WTC11 (cell line): ENCODE measurements around the gene BRSK2. TPM values are rescaled to one million over a fixed set of nuclear protein-coding genes. Genes with fewer than 3 reads are reported as not detected.

ENCODE experiments used
- ATAC-seq: fragments of 200-7000 bp; cut with Tn5 transposase; 2 replicates; pipeline ENCODE4 v1.10.0; 2021; ENCODE audit warnings: mild to moderate bottlenecking, moderate library complexity
- CTCF ChIA-PET: fragments of 300-600 bp; sonication (Branson Sonifier 250); formaldehyde crosslinking; loops from one replicate; lab custom pipeline; 2021; ENCODE audit warnings: antibody characterized with exemption; lab: Charles Lee
- POLR2A ChIA-PET: fragments of 350-600 bp; sonication (Branson Sonifier 250); formaldehyde crosslinking; loops from one replicate; lab custom pipeline; 2021; ENCODE audit warnings: antibody characterized with exemption; lab: Charles Lee
- DNase-seq: peaks from one replicate; pipeline ENCODE4 v3.0.0; 2021; ENCODE audit warnings: low spot score
- H3K27ac Mint-ChIP-seq: 2 replicates; pipeline ENCODE4 v1.8.0; 2021; ENCODE audit warnings: mixed read lengths
- H3K27me3 Mint-ChIP-seq: 2 replicates; pipeline ENCODE4 v1.8.0; 2021; ENCODE audit warnings: low read depth, mild to moderate bottlenecking, moderate library complexity, mixed read lengths
- H3K36me3 Mint-ChIP-seq: 2 replicates; pipeline ENCODE4 v1.8.0; 2021; ENCODE audit warnings: mixed read lengths
- H3K4me1 Mint-ChIP-seq: 2 replicates; pipeline ENCODE4 v1.8.0; 2022; ENCODE audit warnings: mixed read lengths
- H3K4me3 Mint-ChIP-seq: 2 replicates; pipeline ENCODE4 v1.8.0; 2021; ENCODE audit warnings: mild to moderate bottlenecking, moderate library complexity, mixed read lengths
- H3K9me3 Mint-ChIP-seq: 2 replicates; pipeline ENCODE4 v1.8.0; 2021; ENCODE audit warnings: mixed read lengths
- CTCF ChIP-seq: fragments of 200-600 bp; IDR thresholded peaks from 2 replicates; pipeline ENCODE4 v1.8.0; 2022; ENCODE audit warnings: antibody characterized with exemption
- ESRRA ChIP-seq: sonication (generic); formaldehyde crosslinking; IDR thresholded peaks from 2 replicates; pipeline ENCODE4 v1.8.1; 2022; ENCODE audit warnings: mild to moderate bottlenecking, missing genetic modification reagents, borderline replicate concordance
- ETV6 ChIP-seq: sonication (generic); formaldehyde crosslinking; IDR thresholded peaks from 2 replicates; pipeline ENCODE4 v1.8.1; 2022; ENCODE audit warnings: mild to moderate bottlenecking, missing genetic modification reagents
- FOXP1 ChIP-seq: sonication (generic); formaldehyde crosslinking; IDR thresholded peaks from 2 replicates; pipeline ENCODE4 v1.8.0; 2022; ENCODE audit warnings: missing genetic modification reagents, mild to moderate bottlenecking, moderate library complexity, borderline replicate concordance
- GABPB1 ChIP-seq: sonication (generic); formaldehyde crosslinking; IDR thresholded peaks from 2 replicates; pipeline ENCODE4 v1.8.1; 2023; ENCODE audit warnings: mild to moderate bottlenecking, missing genetic modification reagents
- HMGA2 ChIP-seq: fragments of 250-450 bp; sonication (Bioruptor Pico); IDR thresholded peaks from 2 replicates; pipeline ENCODE4 v1.4.0; 2021; ENCODE audit warnings: mild to moderate bottlenecking, moderate library complexity
- MAX ChIP-seq: sonication (generic); formaldehyde crosslinking; IDR thresholded peaks from 2 replicates; pipeline ENCODE4 v1.8.0; 2022; ENCODE audit warnings: mild to moderate bottlenecking, missing genetic modification reagents
- MXD4 ChIP-seq: fragments of 250-450 bp; sonication (Bioruptor Pico); IDR thresholded peaks from 2 replicates; pipeline ENCODE4 v1.8.0; 2021; ENCODE audit warnings: mild to moderate bottlenecking, moderate library complexity, borderline replicate concordance
- NR2C2 ChIP-seq: sonication (generic); formaldehyde crosslinking; IDR thresholded peaks from 2 replicates; pipeline ENCODE4 v1.8.0; 2022; ENCODE audit warnings: mild to moderate bottlenecking, missing genetic modification reagents
- NR3C1 ChIP-seq: sonication (generic); formaldehyde crosslinking; conservative IDR thresholded peaks from 2 replicates; pipeline ENCODE4 v1.8.1; 2023; ENCODE audit warnings: low read depth, mild to moderate bottlenecking, missing genetic modification reagents
- OVOL2 ChIP-seq: fragments of 250-450 bp; sonication (Bioruptor Pico); IDR thresholded peaks from 2 replicates; pipeline ENCODE4 v1.9.0; 2021; ENCODE audit warnings: mild to moderate bottlenecking, borderline replicate concordance
- RORB ChIP-seq: fragments of 250-450 bp; sonication (Bioruptor Pico); IDR thresholded peaks from 2 replicates; pipeline ENCODE4 v1.9.0; 2021; ENCODE audit warnings: mild to moderate bottlenecking
- ZNF232 ChIP-seq: sonication (generic); formaldehyde crosslinking; IDR thresholded peaks from 2 replicates; pipeline ENCODE4 v1.8.0; 2022; ENCODE audit warnings: mild to moderate bottlenecking, missing genetic modification reagents
- ZNF396 ChIP-seq: fragments of 250-450 bp; sonication (Bioruptor Pico); IDR thresholded peaks from 2 replicates; pipeline ENCODE4 v1.8.0; 2021; ENCODE audit warnings: mild to moderate bottlenecking, moderate library complexity, borderline replicate concordance
- total RNA-seq: library from RNA; stranded (reverse); gene quantifications from 3 replicates; pipeline ENCODE4 v1.2.3, GENCODE V29; 2021
- TF ChIP-seq, protein P1 (sequence below): sonication (generic); formaldehyde crosslinking; conservative IDR thresholded peaks from 2 replicates; pipeline ENCODE4 v1.8.1; 2023; ENCODE audit warnings: mild to moderate bottlenecking, low read depth, missing genetic modification reagents, moderate library complexity
- TF ChIP-seq, protein P2 (sequence below): sonication (generic); formaldehyde crosslinking; IDR thresholded peaks from 2 replicates; pipeline ENCODE4 v1.8.1; 2022; ENCODE audit warnings: low read depth, mild to moderate bottlenecking, moderate library complexity, missing genetic modification reagents, borderline replicate concordance
- TF ChIP-seq, protein P3 (sequence below): sonication (generic); formaldehyde crosslinking; IDR thresholded peaks from 2 replicates; pipeline ENCODE4 v1.8.1; 2023; ENCODE audit warnings: mild to moderate bottlenecking, moderate library complexity, missing genetic modification reagents
- TF ChIP-seq, protein P4 (sequence below): sonication (generic); formaldehyde crosslinking; IDR thresholded peaks from 2 replicates; pipeline ENCODE4 v1.8.0; 2022; ENCODE audit warnings: missing genetic modification reagents
- TF ChIP-seq, protein P5 (sequence below): sonication (generic); formaldehyde crosslinking; IDR thresholded peaks from 2 replicates; pipeline ENCODE4 v1.8.1; 2023; ENCODE audit warnings: mild to moderate bottlenecking, missing genetic modification reagents

Gene BRSK2
- total RNA-seq, 1 experiment from 2014 or later: 34.5 TPM

DNA sequence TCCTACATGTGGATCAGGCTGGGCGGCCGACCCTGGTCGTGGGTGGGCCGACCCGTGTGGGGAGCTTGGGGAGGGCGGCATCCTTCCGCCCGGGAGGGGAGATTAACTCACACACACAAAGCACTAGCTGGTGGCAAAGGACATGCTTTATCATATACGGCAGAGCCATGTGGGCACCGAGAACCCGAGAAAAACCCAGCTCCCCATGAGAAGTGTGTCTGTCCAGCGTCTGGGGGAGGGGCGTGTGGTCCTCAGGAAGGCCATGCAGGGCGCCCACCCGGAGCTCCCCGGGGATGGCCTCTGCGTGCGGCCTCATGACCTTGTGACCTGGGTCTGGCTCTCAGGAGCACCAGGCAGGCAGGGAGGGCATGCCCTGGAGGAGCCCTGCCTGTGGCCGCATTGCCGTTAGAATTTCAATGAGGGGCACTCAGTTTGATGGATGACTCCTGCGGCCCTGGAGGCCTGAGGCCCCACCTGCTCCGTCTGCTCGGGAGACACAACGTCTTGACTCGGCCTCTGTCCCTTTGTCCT, 40.9 kb upstream of the BRSK2 start:
- DNase-seq (no peak), ATAC-seq (peak; percentile 53)
- H3K4me1 Mint-ChIP-seq: peaks cover 7% of the 10 kb centered on the region
- H3K27ac Mint-ChIP-seq: no peak overlapping the region
- no peaks in the 10 kb centered on the region; the same call in 1 of the 2 replicates for H3K27me3 Mint-ChIP-seq
- POLR2A ChIA-PET: no interaction called here
- TF ChIP-seq RORB (CRISPR knock-in tag) (no peak), ZNF396 (no peak), NR3C1 (CRISPR knock-in tag) (no peak), MXD4 (CRISPR knock-in tag) (no peak), HMGA2 (CRISPR knock-in tag) (no peak), MAX (CRISPR knock-in tag) (no peak), NR2C2 (CRISPR knock-in tag) (no peak), ZNF232 (CRISPR knock-in tag) (no peak), GABPB1 (CRISPR knock-in tag) (no peak), ETV6 (CRISPR knock-in tag) (no peak), ESRRA (CRISPR knock-in tag) (no peak)
- TF ChIP-seq, protein P1, sequence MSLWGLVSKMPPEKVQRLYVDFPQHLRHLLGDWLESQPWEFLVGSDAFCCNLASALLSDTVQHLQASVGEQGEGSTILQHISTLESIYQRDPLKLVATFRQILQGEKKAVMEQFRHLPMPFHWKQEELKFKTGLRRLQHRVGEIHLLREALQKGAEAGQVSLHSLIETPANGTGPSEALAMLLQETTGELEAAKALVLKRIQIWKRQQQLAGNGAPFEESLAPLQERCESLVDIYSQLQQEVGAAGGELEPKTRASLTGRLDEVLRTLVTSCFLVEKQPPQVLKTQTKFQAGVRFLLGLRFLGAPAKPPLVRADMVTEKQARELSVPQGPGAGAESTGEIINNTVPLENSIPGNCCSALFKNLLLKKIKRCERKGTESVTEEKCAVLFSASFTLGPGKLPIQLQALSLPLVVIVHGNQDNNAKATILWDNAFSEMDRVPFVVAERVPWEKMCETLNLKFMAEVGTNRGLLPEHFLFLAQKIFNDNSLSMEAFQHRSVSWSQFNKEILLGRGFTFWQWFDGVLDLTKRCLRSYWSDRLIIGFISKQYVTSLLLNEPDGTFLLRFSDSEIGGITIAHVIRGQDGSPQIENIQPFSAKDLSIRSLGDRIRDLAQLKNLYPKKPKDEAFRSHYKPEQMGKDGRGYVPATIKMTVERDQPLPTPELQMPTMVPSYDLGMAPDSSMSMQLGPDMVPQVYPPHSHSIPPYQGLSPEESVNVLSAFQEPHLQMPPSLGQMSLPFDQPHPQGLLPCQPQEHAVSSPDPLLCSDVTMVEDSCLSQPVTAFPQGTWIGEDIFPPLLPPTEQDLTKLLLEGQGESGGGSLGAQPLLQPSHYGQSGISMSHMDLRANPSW (CRISPR knock-in tag): no peak
- TF ChIP-seq, protein P2, sequence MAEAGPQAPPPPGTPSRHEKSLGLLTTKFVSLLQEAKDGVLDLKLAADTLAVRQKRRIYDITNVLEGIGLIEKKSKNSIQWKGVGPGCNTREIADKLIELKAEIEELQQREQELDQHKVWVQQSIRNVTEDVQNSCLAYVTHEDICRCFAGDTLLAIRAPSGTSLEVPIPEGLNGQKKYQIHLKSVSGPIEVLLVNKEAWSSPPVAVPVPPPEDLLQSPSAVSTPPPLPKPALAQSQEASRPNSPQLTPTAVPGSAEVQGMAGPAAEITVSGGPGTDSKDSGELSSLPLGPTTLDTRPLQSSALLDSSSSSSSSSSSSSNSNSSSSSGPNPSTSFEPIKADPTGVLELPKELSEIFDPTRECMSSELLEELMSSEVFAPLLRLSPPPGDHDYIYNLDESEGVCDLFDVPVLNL (CRISPR knock-in tag): no peak
- TF ChIP-seq, all 79 proteins: peak for 0
- Mint-ChIP-seq H3K4me3 (no peak overlapping the region), H3K9me3 (no peaks in the 10 kb centered on the region), H3K36me3 (no peaks in the 10 kb centered on the region)
- CTCF ChIA-PET: interaction anchor here (0.8 to 1.1 kb wide), 3 partner anchors 34 to 226 kb away, joined by 3 to 5 read pairs (median 4); no protein-coding TSS in a partner anchor

DNA sequence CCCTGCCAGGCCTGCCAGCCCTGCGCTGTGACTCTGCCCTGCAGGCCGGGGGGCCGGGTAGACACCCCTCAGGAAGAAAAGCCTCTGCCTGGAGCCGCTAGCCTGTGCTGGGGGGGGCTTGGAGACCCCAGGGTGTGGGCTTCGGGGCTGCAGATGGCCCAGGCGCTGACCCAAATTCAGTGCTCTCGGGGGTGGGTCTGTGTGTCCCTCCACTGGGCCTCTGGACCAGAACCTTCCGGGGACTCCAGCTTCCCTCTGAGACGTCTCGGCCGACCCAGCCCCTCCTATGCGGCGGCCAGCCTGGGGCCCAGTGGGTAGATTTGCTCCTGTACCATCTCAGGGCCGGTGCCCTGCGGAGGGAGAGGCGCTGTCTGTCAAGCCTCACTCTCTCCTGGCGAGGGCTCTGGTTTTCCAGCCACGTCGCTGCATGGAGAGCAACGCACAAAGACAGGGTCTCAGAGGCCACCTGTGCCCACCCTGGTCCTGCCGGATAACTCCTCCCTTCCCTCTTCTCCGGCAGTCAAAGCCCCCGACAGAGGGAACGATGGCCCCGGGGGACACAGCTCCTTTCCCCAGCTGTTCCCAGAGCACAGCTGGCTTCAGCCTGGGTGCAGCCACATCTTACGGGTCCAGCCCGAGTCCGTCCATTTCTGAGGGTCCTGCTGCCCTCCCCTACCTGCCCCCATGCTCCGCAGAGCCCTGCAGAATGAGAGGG, 40.2 kb upstream of the BRSK2 start:
- ChIA-PET POLR2A (no interaction called here), CTCF (interaction anchor here (0.8 to 1.2 kb wide), 4 partner anchors 33 to 225 kb away, joined by 3 to 5 read pairs (median 4); no protein-coding TSS in a partner anchor)
- H3K4me3 Mint-ChIP-seq: no peak overlapping the region
- ATAC-seq: 0 out of 2 replicates have a peak, but pooled peaks have one; percentile 11
- DNase-seq: no peak
- no peaks in the 10 kb centered on the region for H3K36me3 Mint-ChIP-seq
- peaks cover 7% of the 10 kb centered on the region for H3K4me1 Mint-ChIP-seq
- H3K27ac Mint-ChIP-seq: no peak overlapping the region
- H3K27me3 Mint-ChIP-seq: no peaks in the 10 kb centered on the region; the same call in 1 of the 2 replicates
- H3K9me3 Mint-ChIP-seq: no peaks in the 10 kb centered on the region
- no peak for TF ChIP-seq RORB (CRISPR knock-in tag)
- no peak for TF ChIP-seq CTCF
- TF ChIP-seq, protein P3, sequence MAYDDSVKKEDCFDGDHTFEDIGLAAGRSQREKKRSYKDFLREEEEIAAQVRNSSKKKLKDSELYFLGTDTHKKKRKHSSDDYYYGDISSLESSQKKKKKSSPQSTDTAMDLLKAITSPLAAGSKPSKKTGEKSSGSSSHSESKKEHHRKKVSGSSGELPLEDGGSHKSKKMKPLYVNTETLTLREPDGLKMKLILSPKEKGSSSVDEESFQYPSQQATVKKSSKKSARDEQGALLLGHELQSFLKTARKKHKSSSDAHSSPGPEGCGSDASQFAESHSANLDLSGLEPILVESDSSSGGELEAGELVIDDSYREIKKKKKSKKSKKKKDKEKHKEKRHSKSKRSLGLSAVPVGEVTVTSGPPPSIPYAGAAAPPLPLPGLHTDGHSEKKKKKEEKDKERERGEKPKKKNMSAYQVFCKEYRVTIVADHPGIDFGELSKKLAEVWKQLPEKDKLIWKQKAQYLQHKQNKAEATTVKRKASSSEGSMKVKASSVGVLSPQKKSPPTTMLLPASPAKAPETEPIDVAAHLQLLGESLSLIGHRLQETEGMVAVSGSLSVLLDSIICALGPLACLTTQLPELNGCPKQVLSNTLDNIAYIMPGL (CRISPR knock-in tag): no peak
- TF ChIP-seq, protein P4, sequence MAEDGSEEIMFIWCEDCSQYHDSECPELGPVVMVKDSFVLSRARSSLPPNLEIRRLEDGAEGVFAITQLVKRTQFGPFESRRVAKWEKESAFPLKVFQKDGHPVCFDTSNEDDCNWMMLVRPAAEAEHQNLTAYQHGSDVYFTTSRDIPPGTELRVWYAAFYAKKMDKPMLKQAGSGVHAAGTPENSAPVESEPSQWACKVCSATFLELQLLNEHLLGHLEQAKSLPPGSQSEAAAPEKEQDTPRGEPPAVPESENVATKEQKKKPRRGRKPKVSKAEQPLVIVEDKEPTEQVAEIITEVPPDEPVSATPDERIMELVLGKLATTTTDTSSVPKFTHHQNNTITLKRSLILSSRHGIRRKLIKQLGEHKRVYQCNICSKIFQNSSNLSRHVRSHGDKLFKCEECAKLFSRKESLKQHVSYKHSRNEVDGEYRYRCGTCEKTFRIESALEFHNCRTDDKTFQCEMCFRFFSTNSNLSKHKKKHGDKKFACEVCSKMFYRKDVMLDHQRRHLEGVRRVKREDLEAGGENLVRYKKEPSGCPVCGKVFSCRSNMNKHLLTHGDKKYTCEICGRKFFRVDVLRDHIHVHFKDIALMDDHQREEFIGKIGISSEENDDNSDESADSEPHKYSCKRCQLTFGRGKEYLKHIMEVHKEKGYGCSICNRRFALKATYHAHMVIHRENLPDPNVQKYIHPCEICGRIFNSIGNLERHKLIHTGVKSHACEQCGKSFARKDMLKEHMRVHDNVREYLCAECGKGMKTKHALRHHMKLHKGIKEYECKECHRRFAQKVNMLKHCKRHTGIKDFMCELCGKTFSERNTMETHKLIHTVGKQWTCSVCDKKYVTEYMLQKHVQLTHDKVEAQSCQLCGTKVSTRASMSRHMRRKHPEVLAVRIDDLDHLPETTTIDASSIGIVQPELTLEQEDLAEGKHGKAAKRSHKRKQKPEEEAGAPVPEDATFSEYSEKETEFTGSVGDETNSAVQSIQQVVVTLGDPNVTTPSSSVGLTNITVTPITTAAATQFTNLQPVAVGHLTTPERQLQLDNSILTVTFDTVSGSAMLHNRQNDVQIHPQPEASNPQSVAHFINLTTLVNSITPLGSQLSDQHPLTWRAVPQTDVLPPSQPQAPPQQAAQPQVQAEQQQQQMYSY (CRISPR knock-in tag): no peak
- no peak for TF ChIP-seq FOXP1 (CRISPR knock-in tag)
- TF ChIP-seq, protein P5, sequence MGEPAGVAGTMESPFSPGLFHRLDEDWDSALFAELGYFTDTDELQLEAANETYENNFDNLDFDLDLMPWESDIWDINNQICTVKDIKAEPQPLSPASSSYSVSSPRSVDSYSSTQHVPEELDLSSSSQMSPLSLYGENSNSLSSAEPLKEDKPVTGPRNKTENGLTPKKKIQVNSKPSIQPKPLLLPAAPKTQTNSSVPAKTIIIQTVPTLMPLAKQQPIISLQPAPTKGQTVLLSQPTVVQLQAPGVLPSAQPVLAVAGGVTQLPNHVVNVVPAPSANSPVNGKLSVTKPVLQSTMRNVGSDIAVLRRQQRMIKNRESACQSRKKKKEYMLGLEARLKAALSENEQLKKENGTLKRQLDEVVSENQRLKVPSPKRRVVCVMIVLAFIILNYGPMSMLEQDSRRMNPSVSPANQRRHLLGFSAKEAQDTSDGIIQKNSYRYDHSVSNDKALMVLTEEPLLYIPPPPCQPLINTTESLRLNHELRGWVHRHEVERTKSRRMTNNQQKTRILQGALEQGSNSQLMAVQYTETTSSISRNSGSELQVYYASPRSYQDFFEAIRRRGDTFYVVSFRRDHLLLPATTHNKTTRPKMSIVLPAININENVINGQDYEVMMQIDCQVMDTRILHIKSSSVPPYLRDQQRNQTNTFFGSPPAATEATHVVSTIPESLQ (CRISPR knock-in tag): no peak
- TF ChIP-seq OVOL2 (CRISPR knock-in tag): no peak
